DND-41 (cell line): ENCODE measurements around the gene TAS2R41.

Experiments used
- CTCF ChIP-seq: IDR thresholded peaks from 2 replicates; pipeline ENCODE4 v1.5.1; 2012; ENCODE audit warnings: borderline replicate concordance, low read length, moderate library complexity, mild to moderate bottlenecking; ENCODE audit not compliant: poor library complexity, severe bottlenecking; ENCODE audit errors: extremely low read depth
- EZH2 ChIP-seq: IDR thresholded peaks from 3 replicates; pipeline ENCODE4 v1.6.1; 2012; ENCODE audit warnings: borderline replicate concordance, low read depth, mild to moderate bottlenecking, moderate library complexity, low read length, inconsistent platforms; ENCODE audit not compliant: severe bottlenecking

- no peak for TF ChIP-seq CTCF
- TF ChIP-seq EZH2 = no peak
Observed at GRCh38 chr7:143497008-143497795, 19.5 kb downstream of the TAS2R41 start.
